Measurements from ENCODE around the gene PCDHGA5. TPM values are rescaled to one million over a fixed set of nuclear protein-coding genes. Genes with fewer than 3 reads are reported as not detected.
"Not testable (repeated sequence)": the region's sequence is repeated elsewhere in the genome, so short reads cannot be mapped to it uniquely, and the experiment has no call there.

PCDHGA5 gene
- total and polyA plus RNA-seq, 4 donors, result 0.25 to 11.5 (median 4.4) TPM

DNA sequence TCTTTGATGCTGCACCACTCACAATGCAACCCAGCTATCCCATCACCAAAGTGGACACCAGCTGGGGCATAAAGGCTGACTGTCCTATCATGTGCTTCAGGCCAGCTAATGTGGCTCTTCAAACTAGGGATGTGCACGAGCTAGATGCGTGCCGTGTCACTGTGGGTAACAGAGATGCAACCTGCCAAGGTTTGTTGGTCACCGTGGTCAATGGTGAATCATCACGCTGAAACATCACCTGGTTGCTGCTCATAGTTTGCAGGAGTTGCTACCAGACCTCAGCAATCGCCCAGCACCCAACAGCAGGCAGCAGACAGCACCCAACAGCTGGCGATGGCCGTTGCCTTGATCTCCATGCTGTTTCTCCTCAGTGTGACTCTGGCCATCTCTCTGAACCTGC lies 35.7 kb upstream of the PCDHGA5 start:
- Histone ChIP-seq H3K4me1 (ENCODE audit: control insufficient read depth in 1 of 2, insufficient read depth in 2 of 2, low read length in 2 of 2) (no peaks in the 10 kb centered on the region), H3K9me3 (ENCODE audit: control insufficient read depth, low read length) (peaks cover 24% of the 10 kb centered on the region), H3K36me3 (ENCODE audit: control insufficient read depth in 1 of 2, insufficient read depth in 2 of 2, low read length in 1 of 2) (no peaks in the 10 kb centered on the region), H3K27me3 (ENCODE audit: control insufficient read depth in 1 of 2, insufficient read depth in 2 of 2, low read length in 1 of 2) (peaks cover 0 to 2% of the 10 kb centered on the region in 2 donors), H3K4me3 (ENCODE audit: low read length in 2 of 2) (no peak overlapping the region), H3K27ac (ENCODE audit: low read depth in 1 of 2, low read length in 2 of 2) (no peak overlapping the region)
- no peak for DNase-seq
- WGBS, 2 donors, result 79 to 85% methylated on average over 8 of the region's 8 CpGs
- no peak for ATAC-seq (ENCODE audit: low FRiP score)
- intact Hi-C loops (cut with DNase I), result loop anchor here in 1 of 2 donors (10.0 kb wide), 1 partner anchor 83 kb away; the partner anchor contains the start of gene PCDHB15

DNA sequence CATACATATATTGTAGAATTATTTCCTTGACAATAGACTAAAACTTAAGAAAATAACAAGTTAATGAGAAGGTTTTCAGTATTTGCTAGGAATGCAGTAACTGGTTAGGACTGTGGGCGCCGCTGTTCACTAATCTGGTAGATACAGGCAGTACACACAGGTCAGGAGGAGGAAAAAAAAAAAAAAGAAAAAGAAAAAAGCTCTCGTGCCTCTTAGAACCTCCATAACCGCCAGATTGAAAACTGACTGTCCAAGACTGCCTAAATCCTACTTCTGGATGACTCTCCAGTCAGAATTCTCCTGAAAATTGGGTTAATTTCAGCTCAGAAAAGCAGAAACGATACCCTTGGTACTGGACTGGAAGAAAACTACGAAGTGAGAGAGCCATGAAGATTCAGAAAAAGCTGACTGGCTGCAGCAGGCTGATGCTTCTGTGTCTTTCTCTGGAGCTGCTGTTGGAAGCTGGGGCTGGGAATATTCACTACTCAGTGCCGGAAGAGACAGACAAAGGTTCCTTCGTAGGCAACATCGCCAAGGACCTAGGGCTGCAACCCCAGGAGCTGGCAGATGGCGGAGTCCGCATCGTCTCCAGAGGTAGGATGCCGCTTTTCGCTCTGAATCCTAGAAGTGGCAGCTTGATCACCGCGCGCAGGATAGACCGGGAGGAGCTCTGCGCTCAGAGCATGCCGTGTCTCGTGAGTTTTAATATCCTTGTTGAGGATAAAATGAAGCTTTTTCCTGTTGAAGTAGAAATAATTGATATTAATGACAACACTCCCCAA lies 33.5 kb upstream of the PCDHGA5 start, which contains the start of gene PCDHGA1:
TSS of gene PCDHGA1 (plus strand) at position 216 of the 782 bp plus-strand sequence.
- Histone ChIP-seq H3K4me3 (ENCODE audit: low read length in 2 of 2) (no peak within 1 kb of the TSS), H3K36me3 (ENCODE audit: control insufficient read depth in 1 of 2, insufficient read depth in 2 of 2, low read length in 1 of 2) (no peaks in the 10 kb centered on the region), H3K4me1 (ENCODE audit: control insufficient read depth in 1 of 2, insufficient read depth in 2 of 2, low read length in 2 of 2) (no peaks in the 10 kb centered on the region), H3K27ac (ENCODE audit: low read depth in 1 of 2, low read length in 2 of 2) (no peak within 1 kb of the TSS), H3K27me3 (ENCODE audit: control insufficient read depth in 1 of 2, insufficient read depth in 2 of 2, low read length in 1 of 2) (peaks cover 0 to 2% of the 10 kb centered on the region in 2 donors), H3K9me3 (ENCODE audit: control insufficient read depth, low read length) (peaks cover 28% of the 10 kb centered on the region)
- DNase-seq (no peak), ATAC-seq (ENCODE audit: low FRiP score) (no peak)
- 17 to 23% methylated on average over 21 of the region's 21 CpGs for WGBS, 2 donors
- intact Hi-C loops (cut with DNase I), result no loop called here

DNA sequence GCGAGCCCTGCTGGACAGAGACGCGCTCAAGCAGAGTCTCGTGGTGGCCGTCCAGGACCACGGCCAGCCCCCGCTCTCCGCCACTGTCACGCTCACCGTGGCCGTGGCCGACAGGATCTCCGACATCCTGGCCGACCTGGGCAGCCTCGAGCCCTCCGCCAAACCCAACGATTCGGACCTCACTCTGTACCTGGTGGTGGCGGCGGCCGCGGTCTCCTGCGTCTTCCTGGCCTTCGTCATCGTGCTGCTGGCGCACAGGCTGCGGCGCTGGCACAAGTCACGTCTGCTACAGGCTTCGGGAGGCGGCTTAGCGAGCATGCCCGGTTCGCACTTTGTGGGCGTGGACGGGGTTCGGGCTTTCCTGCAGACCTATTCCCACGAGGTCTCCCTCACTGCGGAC lies 31.4 kb upstream of the PCDHGA5 start:
- DNase-seq; intact Hi-C loops (cut with DNase I); H3K4me1 ChIP-seq (ENCODE audit: control insufficient read depth in 1 of 2, insufficient read depth in 2 of 2, low read length in 2 of 2); H3K4me3 ChIP-seq (ENCODE audit: low read length in 2 of 2); H3K27me3 ChIP-seq (ENCODE audit: control insufficient read depth in 1 of 2, insufficient read depth in 2 of 2, low read length in 1 of 2); H3K27ac ChIP-seq (ENCODE audit: low read depth in 1 of 2, low read length in 2 of 2); H3K36me3 ChIP-seq (ENCODE audit: control insufficient read depth in 1 of 2, insufficient read depth in 2 of 2, low read length in 1 of 2); ATAC-seq (ENCODE audit: low FRiP score): not testable (repeated sequence)
- H3K9me3 ChIP-seq (ENCODE audit: control insufficient read depth, low read length), result peaks cover 28% of the 10 kb centered on the region
- 23 to 32% methylated on average over 33 to 39 of the region's 39 CpGs for WGBS, 2 donors

DNA sequence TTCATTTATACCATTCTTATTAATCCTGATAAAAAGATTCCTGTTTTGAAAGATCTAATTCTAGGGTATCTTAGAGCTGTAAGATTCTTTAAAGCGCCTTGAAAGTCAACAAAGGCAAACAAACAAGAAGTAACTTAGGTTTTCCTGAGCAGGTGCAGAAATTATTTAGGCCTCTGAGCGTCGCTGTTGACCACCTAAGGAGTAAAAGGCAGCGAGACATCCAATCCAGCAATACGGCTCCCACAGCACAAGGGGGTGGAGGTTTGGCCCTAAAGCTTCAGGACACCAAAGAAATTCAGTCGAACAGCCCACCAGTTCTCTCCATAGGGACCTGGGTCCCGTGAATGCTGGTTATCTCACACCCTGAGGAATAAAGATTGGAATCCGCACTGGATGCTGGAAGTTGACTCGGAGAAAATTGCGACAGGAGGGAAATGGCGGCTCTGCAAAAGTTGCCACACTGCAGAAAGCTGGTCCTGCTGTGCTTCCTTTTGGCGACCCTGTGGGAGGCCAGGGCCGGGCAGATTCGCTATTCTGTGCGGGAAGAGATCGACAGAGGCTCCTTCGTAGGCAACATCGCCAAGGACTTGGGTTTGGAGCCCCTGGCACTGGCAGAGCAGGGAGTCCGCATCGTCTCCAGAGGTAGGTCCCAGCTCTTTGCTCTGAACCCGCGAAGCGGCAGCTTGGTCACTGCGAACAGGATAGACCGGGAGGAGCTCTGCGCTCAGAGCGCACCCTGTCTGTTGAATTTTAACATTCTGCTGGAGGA lies 25.2 kb upstream of the PCDHGA5 start, which contains the start of gene PCDHGA2:
TSS of gene PCDHGA2 (plus strand) at position 223 of the 769 bp plus-strand sequence.
- Histone ChIP-seq H3K36me3 (ENCODE audit: control insufficient read depth in 1 of 2, insufficient read depth in 2 of 2, low read length in 1 of 2) (no peaks in the 10 kb centered on the region), H3K27me3 (ENCODE audit: control insufficient read depth in 1 of 2, insufficient read depth in 2 of 2, low read length in 1 of 2) (peaks cover 0 to 1% of the 10 kb centered on the region in 2 donors), H3K4me3 (ENCODE audit: low read length in 2 of 2) (no peak within 1 kb of the TSS), H3K9me3 (ENCODE audit: control insufficient read depth, low read length) (peaks cover 26% of the 10 kb centered on the region), H3K27ac (ENCODE audit: low read depth in 1 of 2, low read length in 2 of 2) (no peak within 1 kb of the TSS), H3K4me1 (ENCODE audit: control insufficient read depth in 1 of 2, insufficient read depth in 2 of 2, low read length in 2 of 2) (no peaks in the 10 kb centered on the region)
- ATAC-seq (ENCODE audit: low FRiP score), result peak; percentile 68
- 4 to 9% methylated on average over 27 of the region's 27 CpGs for WGBS, 2 donors
- DNase-seq, result no peak
- intact Hi-C loops (cut with DNase I), result loop anchor here in 1 of 2 donors (5.0 kb wide), 1 partner anchor 224 kb away; no protein-coding TSS in a partner anchor

DNA sequence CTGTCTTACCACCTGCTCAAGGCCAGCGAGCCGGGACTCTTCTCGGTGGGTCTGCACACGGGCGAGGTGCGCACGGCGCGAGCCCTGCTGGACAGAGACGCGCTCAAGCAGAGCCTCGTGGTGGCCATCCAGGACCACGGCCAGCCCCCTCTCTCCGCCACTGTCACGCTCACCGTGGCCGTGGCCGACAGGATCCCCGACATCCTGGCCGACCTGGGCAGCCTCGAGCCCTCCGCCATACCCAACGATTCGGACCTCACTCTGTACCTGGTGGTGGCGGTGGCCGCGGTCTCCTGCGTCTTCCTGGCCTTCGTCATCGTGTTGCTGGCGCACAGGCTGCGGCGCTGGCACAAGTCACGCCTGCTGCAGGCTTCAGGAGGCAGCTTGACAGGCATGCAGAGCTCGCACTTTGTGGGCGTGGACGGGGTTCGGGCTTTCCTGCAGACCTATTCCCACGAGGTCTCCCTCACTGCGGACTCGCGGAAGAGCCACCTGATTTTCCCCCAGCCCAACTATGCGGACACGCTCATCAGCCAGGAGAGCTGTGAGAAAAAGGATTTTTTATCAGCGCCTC lies 23.1 kb upstream of the PCDHGA5 start:
- H3K27ac ChIP-seq (ENCODE audit: low read depth in 1 of 2, low read length in 2 of 2); DNase-seq; intact Hi-C loops (cut with DNase I); ATAC-seq (ENCODE audit: low FRiP score); H3K27me3 ChIP-seq (ENCODE audit: control insufficient read depth in 1 of 2, insufficient read depth in 2 of 2, low read length in 1 of 2); H3K36me3 ChIP-seq (ENCODE audit: control insufficient read depth in 1 of 2, insufficient read depth in 2 of 2, low read length in 1 of 2); H3K4me1 ChIP-seq (ENCODE audit: control insufficient read depth in 1 of 2, insufficient read depth in 2 of 2, low read length in 2 of 2): not testable (repeated sequence)
- Histone ChIP-seq H3K9me3 (ENCODE audit: control insufficient read depth, low read length) (peaks cover 38% of the 10 kb centered on the region), H3K4me3 (ENCODE audit: low read length in 2 of 2) (peak overlapping the region in 1 of 2 donors; percentile 15)
- WGBS, 2 donors, result 38 to 57% methylated on average over 30 to 45 of the region's 45 CpGs

DNA sequence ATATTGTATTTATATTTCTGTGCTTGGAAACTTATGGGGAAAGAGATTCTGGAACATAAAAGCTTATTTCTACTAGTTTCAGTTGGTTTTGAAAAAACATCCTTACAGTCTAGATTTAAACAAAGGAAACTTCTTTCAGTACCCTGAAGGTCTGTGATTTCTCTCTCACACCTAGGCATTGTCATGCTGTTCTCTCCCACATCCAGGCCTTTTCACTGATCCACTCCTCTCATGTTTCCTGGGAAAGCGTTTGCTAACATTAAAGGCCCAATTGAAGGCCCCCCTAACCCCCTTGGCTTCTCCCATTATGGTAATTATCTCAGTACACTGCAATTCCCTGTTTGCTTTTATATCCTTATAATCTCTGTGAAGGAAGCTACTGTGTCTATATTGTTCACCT lies 21.2 kb upstream of the PCDHGA5 start:
- intact Hi-C loops (cut with DNase I), result no loop called here
- no peak for DNase-seq
- Histone ChIP-seq H3K9me3 (ENCODE audit: control insufficient read depth, low read length) (peaks cover 42% of the 10 kb centered on the region), H3K36me3 (ENCODE audit: control insufficient read depth in 1 of 2, insufficient read depth in 2 of 2, low read length in 1 of 2) (no peaks in the 10 kb centered on the region), H3K27ac (ENCODE audit: low read depth in 1 of 2, low read length in 2 of 2) (no peak overlapping the region), H3K4me3 (ENCODE audit: low read length in 2 of 2) (no peak overlapping the region), H3K27me3 (ENCODE audit: control insufficient read depth in 1 of 2, insufficient read depth in 2 of 2, low read length in 1 of 2) (peaks cover 0 to 1% of the 10 kb centered on the region in 2 donors), H3K4me1 (ENCODE audit: control insufficient read depth in 1 of 2, insufficient read depth in 2 of 2, low read length in 2 of 2) (no peaks in the 10 kb centered on the region)
- WGBS, 2 donors, result 9 to 24% methylated on average over 1 of the region's 1 CpG
- ATAC-seq (ENCODE audit: low FRiP score), result no peak

DNA sequence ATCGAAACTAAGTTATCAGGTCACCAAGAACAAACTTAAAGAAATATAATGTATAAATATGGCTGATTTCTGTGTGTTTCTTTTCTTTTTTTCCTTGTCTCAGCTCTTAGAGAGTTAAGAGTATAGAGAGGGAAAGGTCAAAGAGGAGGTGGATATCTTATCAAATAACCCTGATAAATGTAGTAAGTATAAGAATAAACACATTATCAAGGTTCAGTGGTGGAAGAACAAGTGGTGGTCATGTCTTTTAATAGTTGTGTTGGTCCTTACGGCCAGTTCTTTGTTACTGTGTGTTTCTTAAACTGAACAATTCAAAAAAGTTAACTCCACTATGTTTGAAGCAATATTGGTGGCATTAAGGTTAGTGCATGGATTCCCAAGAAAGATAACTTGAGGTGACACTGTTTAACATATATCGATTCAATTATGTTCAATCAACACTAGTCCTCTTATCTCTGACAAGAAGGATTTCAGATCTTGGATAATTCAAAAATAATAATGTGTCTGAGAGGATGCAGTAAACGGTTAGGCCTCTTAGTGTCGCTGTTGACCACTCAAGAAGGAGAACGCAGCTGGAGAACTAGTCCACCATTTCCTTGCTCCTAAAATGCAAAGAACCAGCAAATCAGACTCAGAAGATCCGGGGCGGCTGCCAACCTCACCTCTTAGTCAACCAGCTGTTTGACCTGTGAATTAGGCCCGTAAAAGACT lies 20.6 kb upstream of the PCDHGA5 start, which contains the start of gene PCDHGA3:
TSS of gene PCDHGA3 (plus strand) at position 588 of the 711 bp plus-strand sequence. CDS start 205 bp downstream, outside the sequence.
- H3K9me3 ChIP-seq (ENCODE audit: control insufficient read depth, low read length), result peaks cover 40% of the 10 kb centered on the region
- intact Hi-C loops (cut with DNase I), result no loop called here

DNA sequence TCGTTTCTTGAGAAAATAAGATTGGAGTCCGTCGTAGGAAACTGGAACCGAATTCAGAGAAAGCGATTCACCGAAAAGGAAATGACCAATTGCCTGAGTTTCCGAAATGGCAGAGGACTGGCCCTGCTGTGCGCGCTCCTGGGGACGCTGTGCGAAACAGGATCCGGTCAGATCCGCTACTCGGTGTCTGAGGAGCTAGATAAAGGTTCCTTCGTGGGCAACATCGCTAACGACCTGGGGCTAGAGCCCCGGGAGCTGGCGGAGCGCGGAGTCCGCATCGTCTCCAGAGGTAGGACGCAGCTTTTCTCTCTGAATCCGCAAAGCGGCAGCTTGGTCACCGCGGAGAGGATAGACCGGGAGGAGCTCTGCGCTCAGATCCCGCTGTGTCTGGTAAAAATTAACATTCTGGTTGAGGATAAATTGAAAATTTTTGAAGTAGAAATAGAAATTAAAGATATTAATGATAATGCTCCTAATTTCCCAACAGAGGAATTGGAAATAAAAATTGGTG lies 20.0 kb upstream of the PCDHGA5 start:
- Histone ChIP-seq H3K27me3 (ENCODE audit: control insufficient read depth in 1 of 2, insufficient read depth in 2 of 2, low read length in 1 of 2) (peaks cover 0 to 1% of the 10 kb centered on the region in 2 donors), H3K4me1 (ENCODE audit: control insufficient read depth in 1 of 2, insufficient read depth in 2 of 2, low read length in 2 of 2) (no peaks in the 10 kb centered on the region), H3K9me3 (ENCODE audit: control insufficient read depth, low read length) (peaks cover 36% of the 10 kb centered on the region), H3K27ac (ENCODE audit: low read depth in 1 of 2, low read length in 2 of 2) (no peak overlapping the region), H3K4me3 (ENCODE audit: low read length in 2 of 2) (peak overlapping the region; percentile 29 to 35), H3K36me3 (ENCODE audit: control insufficient read depth in 1 of 2, insufficient read depth in 2 of 2, low read length in 1 of 2) (no peaks in the 10 kb centered on the region)
- DNase-seq, result no peak
- ATAC-seq (ENCODE audit: low FRiP score), result no peak
- intact Hi-C loops (cut with DNase I), result no loop called here
- 19 to 23% methylated on average over 31 of the region's 31 CpGs for whole genome bisulfite sequencing, 2 donors

More for the DNA sequence above, 20.6 kb upstream of the PCDHGA5 start, which contains the start of gene PCDHGA3:
- 23 to 25% methylated on average over 9 of the region's 9 CpGs for WGBS, 2 donors
- ATAC-seq (ENCODE audit: low FRiP score), result no peak
- Histone ChIP-seq H3K27me3 (ENCODE audit: control insufficient read depth in 1 of 2, insufficient read depth in 2 of 2, low read length in 1 of 2) (peaks cover 0 to 1% of the 10 kb centered on the region in 2 donors), H3K4me1 (ENCODE audit: control insufficient read depth in 1 of 2, insufficient read depth in 2 of 2, low read length in 2 of 2) (no peaks in the 10 kb centered on the region), H3K36me3 (ENCODE audit: control insufficient read depth in 1 of 2, insufficient read depth in 2 of 2, low read length in 1 of 2) (no peaks in the 10 kb centered on the region), H3K27ac (ENCODE audit: low read depth in 1 of 2, low read length in 2 of 2) (no peak within 1 kb of the TSS), H3K4me3 (ENCODE audit: low read length in 2 of 2) (peak within 1 kb of the TSS; percentile 29 to 35)
- no peak for DNase-seq

Measured in aorta (tissue), 5 donors.